GM19043 (cell line): ENCODE results near the gene TMEM41B.
A peak's percentile ranks its signal among the peaks of the same experiment; 100 is the strongest.
"Not testable (repeated sequence)": the region's sequence is repeated elsewhere in the genome, so short reads cannot be mapped to it uniquely, and the experiment has no call there.

ENCODE experiments used
- ATAC-seq: cut with Tn5 transposase; IDR thresholded peaks from one replicate; pipeline ENCODE4 v1.9.1; 2021; ENCODE audit warnings: low read depth; ENCODE audit not compliant: unreplicated experiment

The TMEM41B gene

GRCh38 chr11:9314291-9315077 lies at the start of gene TMEM41B:
Gene TMEM41B (minus strand): TSS chr11:9314593. CDS start chr11:9314441, 152 bp downstream.
- peak; percentile 94 for ATAC-seq

- ATAC-seq, result no peak
Measured at GRCh38 chr11:9362393-9362863, 48.0 kb upstream of the TMEM41B start.

- not testable (repeated sequence) for ATAC-seq
Measured at GRCh38 chr11:9360862-9361622, 46.6 kb upstream of the TMEM41B start.

DNA sequence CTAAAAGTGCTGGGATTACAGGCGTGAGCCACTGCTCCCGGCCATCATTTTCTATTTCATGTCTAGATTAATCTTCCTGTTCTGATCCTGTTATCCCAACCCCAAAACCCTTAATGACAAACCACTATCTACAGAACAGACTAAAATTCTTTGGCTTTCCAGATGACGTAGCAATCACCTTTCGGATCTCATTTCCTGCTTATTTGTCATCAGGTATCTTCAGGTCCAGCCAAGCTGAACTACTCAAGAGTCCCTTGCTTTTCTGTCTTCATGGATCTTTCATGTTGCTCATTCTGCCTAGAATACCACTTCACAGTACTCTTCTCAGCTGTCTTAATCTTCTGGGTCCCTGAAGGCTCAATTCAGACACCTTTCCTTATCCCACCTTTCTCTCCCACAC lies 42.6 kb upstream of the TMEM41B start:
- ATAC-seq, result no peak

- no peak for ATAC-seq
Measured at GRCh38 chr11:9351321-9351881, 37.0 kb upstream of the TMEM41B start.

GRCh38 chr11:9347779-9348178 lies 33.4 kb upstream of the TMEM41B start:
- not testable (repeated sequence) for ATAC-seq

DNA sequence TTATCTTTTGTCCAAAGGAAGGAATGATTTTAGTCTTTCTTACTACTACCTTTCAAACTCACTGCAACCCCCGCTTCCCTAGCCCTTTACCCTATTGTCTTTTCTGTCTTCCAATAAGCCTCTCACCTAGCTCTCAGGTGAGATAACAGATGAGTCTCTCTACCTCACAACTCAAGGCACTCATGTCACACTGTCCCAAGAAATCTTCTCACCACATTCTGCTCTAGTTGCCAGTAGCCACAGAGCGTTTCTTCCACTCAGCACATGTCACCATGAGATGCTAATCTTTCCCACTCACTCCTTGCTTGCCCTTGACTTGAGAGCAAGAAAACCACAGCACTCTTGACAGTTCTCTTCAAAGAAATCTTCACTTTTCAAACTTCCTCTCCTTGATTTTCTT lies 32.7 kb upstream of the TMEM41B start:
- no peak for ATAC-seq

- no peak for ATAC-seq
Measured at GRCh38 chr11:9344061-9344680, 29.8 kb upstream of the TMEM41B start.

GRCh38 chr11:9341638-9342178 lies 27.3 kb upstream of the TMEM41B start:
- ATAC-seq, result no peak

DNA sequence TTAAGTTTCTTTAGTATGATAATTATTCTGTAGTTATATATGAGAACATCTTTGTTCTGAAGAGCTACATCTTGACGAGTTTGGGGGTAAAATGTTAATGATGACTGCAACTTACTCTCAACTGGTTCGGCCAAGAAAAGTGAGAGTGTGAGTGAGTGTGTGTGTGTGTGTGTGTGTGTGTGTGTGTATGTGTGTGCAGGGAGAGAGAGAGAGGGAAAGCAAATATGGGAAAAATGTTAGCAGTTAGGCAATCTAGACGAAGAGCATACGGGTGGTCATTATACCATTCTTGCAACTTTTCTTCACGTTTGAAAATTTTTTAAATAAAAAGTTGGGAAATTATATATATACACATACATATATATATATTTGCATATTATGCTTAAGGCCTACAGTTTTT lies 18.3 kb upstream of the TMEM41B start:
- ATAC-seq, result no peak

DNA sequence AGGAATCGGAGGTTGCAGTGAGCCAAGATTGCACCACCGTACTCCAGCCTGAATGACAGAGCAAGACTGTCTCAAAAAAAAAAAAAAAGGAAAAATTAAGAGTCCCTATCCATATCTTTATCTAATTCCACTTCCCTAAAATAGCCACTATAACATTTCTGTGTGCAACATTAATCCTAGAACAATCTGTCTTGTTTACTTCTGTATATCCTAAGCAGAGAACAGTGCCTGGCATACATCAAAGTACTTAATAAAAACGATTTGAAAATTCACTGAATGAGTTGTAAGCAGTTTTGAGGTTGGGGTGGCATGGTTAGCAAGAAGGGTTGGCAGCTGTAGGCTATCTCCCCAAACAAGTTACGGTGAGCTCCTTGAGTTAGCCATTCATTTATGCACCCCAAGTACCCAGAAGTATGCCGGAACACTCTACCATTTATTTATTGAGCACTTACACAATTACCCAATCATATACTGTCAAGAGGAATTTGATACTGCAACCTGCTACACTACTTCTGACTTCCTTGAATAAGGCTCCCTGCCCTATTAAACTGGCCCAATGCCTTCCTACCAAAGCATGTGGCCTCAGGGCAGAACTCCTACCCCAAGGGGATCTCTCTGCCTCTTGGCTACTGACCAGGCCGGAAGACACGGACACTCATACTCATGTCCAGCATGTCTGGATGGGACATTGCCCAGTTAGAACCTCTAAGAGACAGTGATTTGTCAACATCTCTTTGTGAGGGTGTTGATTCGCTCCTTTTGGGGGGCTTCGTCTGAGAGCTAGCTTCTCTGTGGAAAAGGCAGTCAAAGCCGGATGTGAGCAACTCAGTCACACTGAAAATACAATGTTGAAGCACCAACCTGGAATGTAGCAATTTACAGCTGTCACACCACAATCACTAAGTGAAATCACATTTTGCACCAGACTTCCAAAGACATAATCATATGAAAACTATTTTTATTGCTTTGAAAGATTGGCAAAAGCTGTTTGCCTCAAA lies 16.3 kb upstream of the TMEM41B start:
- ATAC-seq, result no peak

DNA sequence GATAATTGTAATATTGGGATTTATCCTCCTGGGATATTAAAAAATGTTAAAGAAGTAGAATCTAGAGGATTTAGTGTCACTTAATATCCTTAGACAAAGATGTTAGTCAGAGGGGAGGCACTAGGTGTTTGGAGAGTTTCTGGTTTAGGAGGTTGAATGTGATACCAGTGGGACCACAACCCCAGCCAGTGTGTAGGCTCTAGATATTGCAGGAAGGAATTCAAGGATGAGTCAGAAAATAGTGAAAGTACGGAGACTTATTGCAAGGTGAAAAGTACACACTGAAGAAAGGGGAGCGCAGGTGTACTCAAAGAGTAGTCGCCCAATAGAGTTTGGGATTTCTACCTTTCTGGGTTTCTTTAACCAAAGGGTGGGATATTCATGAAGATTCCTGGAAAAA lies 5.7 kb upstream of the TMEM41B start:
- no peak for ATAC-seq

GRCh38 chr11:9319377-9320001 lies 5.1 kb upstream of the TMEM41B start:
- not testable (repeated sequence) for ATAC-seq

DNA sequence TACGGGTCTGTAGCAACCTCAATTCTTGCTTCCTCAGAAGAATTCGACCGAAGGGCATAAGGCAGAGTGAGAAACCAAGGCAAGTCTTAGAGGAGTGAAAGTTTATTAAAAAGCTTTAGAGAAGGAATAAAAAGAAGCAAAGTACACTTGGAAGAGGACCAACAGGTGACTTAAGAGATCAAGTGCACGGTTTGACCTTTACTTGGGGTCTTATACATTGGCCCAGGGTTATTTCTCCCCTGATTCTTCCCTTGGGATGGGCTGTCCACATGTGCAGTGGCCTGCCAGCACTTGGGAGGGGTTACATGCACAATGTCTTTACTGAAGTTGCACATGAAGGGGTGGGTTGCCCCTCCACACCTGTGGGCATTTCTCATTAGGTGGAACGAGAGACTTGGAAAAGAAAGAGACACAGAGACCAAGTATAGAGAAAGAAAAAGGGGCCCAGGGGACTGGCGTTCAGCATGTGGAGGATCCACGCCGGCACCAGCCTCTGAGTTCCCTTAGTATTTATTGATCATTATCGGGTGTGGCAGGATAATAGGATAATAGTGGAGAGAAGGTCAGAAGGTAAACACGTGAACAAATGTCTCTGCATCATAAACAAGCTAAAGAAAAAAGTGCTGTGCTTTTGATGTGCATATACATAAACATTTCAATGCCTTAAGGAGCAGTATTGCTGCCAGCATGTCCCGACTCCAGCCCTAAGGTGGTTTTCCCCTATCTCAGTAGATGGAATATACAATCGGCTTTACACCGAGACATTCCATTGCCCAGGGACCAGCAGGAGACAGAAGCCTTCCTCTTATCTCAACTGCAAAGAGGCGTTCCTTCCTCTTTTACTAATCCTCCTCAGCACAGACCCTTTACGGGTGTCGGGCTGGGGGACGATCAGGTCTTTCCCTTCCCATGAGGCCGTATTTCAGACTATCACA lies 4.3 kb upstream of the TMEM41B start:
- not testable (repeated sequence) for ATAC-seq

GRCh38 chr11:9316334-9316733 lies 1.9 kb upstream of the TMEM41B start:
- ATAC-seq, result no peak

- no peak for ATAC-seq
Measured at GRCh38 chr11:9315078-9315688, 790 bp upstream of the TMEM41B start.

DNA sequence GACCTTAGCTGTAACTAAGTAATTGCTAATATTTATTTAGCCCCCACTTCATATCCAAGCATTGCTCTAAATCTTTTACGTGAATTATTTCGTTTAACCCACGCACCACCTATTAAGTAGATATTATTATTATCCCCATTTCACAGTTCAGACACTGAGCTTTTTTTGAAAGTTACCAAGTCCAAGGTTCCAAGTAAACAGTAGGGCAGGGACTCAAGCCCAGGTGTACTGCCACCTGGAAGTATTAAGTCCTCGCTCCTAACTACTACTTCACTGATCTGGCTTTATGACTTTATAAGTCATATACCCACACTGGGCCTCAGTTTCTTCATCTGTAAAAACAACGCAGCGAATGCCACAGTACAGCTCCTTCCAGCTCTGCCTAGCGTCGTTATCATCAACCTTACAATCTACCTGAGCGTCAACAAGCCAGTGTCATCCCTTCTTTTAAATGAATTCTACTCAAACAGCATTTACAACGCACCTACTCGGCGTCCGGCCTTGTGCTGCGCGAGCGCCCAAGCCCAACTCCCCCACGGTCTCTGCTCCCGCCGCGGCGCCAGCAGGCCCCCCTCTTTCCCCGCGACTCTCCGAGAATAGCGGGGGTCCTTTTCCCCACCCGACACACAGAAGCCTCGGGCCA lies 624 bp downstream of the TMEM41B start:
- peak; percentile 0 for ATAC-seq
